Adrenal gland (tissue), 5 donors: Measurements from ENCODE around the gene IRX3.

Experiments used
- POLR2A ChIP-seq, 2 donors: fragments of 450-650 bp; IDR thresholded peaks; one replicate each; pipeline ENCODE4 v1.6.1; 2017; ENCODE audit warnings: antibody characterized with exemption in 2 of 2, mild to moderate bottlenecking in 2 of 2, moderate library complexity in 1 of 2
- TF ChIP-seq, protein P1 (sequence below), 6 experiments: fragments of 450-650 bp in 4 of 6; fragments of 200-600 bp in 2 of 6; sonication (generic) in 1 of 6; IDR thresholded peaks; 1 replicate in 5 of 6; 2 replicates in 1 of 6; pipeline versions ENCODE4 v1.5.1 to v1.8.0; 2016 to 2021; ENCODE audit warnings: antibody characterized with exemption in 6 of 6, mild to moderate bottlenecking in 2 of 6, moderate library complexity in 1 of 6
- donor health status: DM: no; HTN: no; CAD: no.

DNA sequence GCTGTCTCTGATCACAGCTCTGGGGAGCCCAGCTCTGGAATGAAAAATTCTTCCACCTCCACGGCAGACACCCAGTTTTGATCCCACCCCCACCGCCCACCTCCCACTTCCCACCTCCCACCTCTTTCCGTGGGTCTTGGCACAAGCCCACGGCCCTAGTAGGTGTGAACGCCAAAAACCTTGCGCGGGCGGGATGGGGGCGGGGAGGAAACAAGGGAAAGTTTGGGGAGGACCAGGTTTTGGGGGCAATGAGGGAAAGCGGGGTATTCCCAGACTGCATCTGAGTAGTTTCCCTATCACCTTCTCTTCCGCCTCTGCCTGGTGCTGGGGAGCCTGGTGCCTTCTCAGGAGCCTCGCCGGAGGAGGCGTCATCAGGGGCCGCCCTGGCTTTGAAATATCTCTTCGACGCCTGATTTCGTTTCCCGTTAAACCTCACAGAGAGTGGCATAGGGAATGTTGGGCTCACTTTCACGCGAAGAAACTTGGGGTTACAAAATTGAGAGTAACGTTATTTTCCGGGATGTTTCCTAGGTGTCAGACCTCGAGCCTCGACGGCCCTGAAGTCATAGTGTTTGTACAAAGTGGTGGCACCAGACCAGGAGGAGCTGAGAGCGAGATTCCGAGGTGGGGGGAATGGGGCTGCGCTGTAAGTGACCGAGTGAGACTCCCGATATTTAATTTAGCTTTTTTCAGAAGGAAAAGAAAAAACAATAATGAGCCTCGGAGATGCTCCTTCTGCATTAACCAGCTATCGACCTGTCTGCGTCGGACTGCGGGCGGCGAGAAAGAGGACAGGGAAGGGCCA lies 1.6 kb upstream of the IRX3 start:
- TF ChIP-seq, protein P1, sequence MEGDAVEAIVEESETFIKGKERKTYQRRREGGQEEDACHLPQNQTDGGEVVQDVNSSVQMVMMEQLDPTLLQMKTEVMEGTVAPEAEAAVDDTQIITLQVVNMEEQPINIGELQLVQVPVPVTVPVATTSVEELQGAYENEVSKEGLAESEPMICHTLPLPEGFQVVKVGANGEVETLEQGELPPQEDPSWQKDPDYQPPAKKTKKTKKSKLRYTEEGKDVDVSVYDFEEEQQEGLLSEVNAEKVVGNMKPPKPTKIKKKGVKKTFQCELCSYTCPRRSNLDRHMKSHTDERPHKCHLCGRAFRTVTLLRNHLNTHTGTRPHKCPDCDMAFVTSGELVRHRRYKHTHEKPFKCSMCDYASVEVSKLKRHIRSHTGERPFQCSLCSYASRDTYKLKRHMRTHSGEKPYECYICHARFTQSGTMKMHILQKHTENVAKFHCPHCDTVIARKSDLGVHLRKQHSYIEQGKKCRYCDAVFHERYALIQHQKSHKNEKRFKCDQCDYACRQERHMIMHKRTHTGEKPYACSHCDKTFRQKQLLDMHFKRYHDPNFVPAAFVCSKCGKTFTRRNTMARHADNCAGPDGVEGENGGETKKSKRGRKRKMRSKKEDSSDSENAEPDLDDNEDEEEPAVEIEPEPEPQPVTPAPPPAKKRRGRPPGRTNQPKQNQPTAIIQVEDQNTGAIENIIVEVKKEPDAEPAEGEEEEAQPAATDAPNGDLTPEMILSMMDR (IDR thresholded peaks at IDR 0.05): no peak
- no peak for TF ChIP-seq POLR2A (IDR thresholded peaks at IDR 0.05)
